LNCaP clone FGC (cell line): ENCODE data around the gene WDR35.
A peak's percentile ranks its signal among the peaks of the same experiment; 100 is the strongest.

Experiments used
- DNase-seq: peaks from one replicate; pipeline ENCODE4 v3.0.0-alpha.2; 2011; ENCODE audit warnings: low read depth
- H3K4me3 ChIP-seq: 2 replicates; pipeline ENCODE4 v1.5.1; 2011; ENCODE audit warnings: mild to moderate bottlenecking, low read depth, low read length, control low read depth
- CTCF ChIP-seq: IDR thresholded peaks from 2 replicates; pipeline ENCODE4 v1.5.1; 2012; ENCODE audit warnings: mild to moderate bottlenecking; ENCODE audit not compliant: control insufficient read depth, insufficient read depth; ENCODE audit errors: extremely low read depth

The WDR35 gene

GRCh38 chr2:19979932-19980331 is 10.0 kb downstream of the WDR35 start:
- DNase-seq, result no peak
- TF ChIP-seq CTCF, result no peak
- no peak overlapping the region for H3K4me3 ChIP-seq

GRCh38 chr2:19973466-19973865 is 16.4 kb downstream of the WDR35 start:
- no peak overlapping the region for H3K4me3 ChIP-seq
- no peak for DNase-seq
- no peak for TF ChIP-seq CTCF

GRCh38 chr2:19971691-19972090 is 18.2 kb downstream of the WDR35 start:
- no peak overlapping the region for H3K4me3 ChIP-seq
- no peak for DNase-seq
- TF ChIP-seq CTCF, result no peak

- no peak for DNase-seq
- H3K4me3 ChIP-seq, result no peak overlapping the region
- no peak for TF ChIP-seq CTCF
Measured at GRCh38 chr2:19963386-19963785, 26.5 kb downstream of the WDR35 start.

- no peak overlapping the region for H3K4me3 ChIP-seq
- TF ChIP-seq CTCF, result peak; percentile 86
- peak; percentile 48 for DNase-seq
Measured at GRCh38 chr2:19955544-19956422, 34.1 kb downstream of the WDR35 start.

GRCh38 chr2:19949071-19949470 is 40.8 kb downstream of the WDR35 start:
- DNase-seq, result no peak
- no peak overlapping the region for H3K4me3 ChIP-seq
- no peak for TF ChIP-seq CTCF
